ENCODE results near the gene SNED1.

The SNED1 gene

DNA sequence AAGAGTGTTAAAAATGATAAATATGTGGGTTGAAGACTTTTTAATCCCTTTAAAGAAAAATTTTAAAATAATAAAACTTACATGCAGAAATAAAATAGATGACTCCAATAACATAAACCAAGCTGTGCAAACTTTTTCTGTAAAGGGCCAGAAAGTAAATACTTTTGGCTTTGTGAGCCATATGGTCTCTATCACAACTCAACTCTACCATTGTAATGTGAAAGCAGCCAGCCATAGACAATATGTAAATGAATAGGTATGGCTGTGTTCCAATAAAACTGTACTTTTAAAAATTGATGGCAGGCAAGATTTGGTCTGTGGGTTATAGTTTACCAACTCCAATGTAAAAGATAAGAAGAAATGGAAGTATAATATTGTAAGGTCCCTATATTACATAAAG, 45.2 kb downstream of the SNED1 start:
- DNase-seq (ENCODE audit: low read depth in 4 of 4, low spot score in 1 of 4) = no peak

DNA sequence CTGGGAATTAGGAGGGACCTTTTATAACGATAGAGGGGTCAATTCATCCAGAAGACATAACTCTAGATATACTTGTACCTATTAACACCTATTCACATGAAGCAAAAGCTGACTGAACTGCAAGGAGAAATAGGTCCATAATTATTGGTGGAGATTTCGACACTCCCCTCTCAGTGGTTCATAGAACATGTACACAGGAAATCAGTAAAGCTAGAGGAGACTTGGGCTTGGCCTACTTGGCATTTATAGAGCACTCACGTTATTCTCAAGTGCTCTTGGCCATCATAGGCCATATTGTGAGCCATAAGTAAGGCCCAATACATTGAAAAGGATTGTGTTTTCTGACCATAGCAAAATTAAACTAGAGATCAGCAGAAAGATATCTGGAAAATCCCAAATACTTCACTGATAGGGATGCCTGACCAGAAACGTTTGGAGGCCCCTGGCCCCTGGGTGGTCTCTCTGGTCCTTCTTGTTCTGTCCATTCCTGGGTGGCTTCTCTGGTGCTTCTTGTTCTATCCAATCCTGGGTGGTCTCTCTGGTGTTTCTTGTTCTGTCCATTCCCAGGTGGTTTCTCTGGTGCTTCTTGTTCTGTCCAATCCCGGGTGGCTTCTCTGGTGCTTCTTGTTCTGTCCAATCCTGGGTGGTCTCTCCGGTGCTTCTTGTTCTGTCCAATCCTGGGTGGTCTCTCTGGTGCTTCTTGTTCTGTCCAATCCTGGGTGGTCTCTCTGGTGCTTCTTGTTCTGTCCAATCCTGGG, 49.0 kb downstream of the SNED1 start:
- no peak for DNase-seq (ENCODE audit: low read depth in 4 of 4, low spot score in 1 of 4)

- DNase-seq (ENCODE audit: low read depth in 4 of 4, low spot score in 1 of 4) = no peak
Measured at GRCh38 chr2:241048149-241048948, 49.9 kb downstream of the SNED1 start.

GRCh38 chr2:241048949-241049343, 50.5 kb downstream of the SNED1 start:
- DNase-seq (ENCODE audit: low read depth in 4 of 4, low spot score in 1 of 4) = no peak

GRCh38 chr2:241049739-241050623, 51.6 kb downstream of the SNED1 start:
- no peak for DNase-seq (ENCODE audit: low read depth in 4 of 4, low spot score in 1 of 4)

- no peak for DNase-seq (ENCODE audit: low read depth in 4 of 4, low spot score in 1 of 4)
Measured at GRCh38 chr2:241050624-241051577, 52.5 kb downstream of the SNED1 start.

- DNase-seq (ENCODE audit: low read depth in 4 of 4, low spot score in 1 of 4) = no peak
Measured at GRCh38 chr2:241051578-241052487, 53.4 kb downstream of the SNED1 start.

GRCh38 chr2:241052677-241053360, 54.4 kb downstream of the SNED1 start:
- no peak for DNase-seq (ENCODE audit: low read depth in 4 of 4, low spot score in 1 of 4)

DNA sequence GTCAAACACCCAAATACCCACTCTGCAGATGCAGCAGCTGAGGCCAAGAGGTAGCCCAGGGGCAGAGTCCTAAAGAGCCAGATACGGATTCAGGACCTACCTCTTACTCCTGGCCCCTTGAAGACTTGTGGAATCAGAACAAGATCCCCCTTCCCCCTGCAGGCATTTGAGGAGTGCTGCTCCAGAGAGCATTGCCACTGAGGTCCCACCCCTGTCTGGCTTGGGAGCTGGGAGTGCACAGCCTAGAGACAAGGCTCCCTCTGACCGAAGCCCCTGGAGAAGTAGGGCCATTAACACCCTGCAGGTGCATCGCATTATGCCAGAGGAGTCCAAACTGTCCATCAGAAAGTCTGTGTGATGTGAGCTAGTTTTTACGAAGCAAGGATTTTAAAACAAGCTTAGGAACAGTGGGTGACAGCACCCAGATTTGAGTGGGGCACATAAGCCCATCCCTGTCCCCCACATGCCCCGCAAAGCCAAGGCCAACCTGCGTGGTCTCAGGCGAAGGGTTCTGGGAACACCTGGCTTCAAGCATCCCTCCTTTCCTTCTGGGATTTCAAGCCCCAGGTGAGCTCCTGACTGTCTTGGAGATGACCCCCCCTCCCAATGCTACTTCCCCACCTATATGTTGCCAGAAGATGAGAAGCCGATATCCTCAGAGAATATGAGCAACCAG, 55.3 kb downstream of the SNED1 start:
- DNase-seq (ENCODE audit: low read depth in 4 of 4, low spot score in 1 of 4) = no peak

DNA sequence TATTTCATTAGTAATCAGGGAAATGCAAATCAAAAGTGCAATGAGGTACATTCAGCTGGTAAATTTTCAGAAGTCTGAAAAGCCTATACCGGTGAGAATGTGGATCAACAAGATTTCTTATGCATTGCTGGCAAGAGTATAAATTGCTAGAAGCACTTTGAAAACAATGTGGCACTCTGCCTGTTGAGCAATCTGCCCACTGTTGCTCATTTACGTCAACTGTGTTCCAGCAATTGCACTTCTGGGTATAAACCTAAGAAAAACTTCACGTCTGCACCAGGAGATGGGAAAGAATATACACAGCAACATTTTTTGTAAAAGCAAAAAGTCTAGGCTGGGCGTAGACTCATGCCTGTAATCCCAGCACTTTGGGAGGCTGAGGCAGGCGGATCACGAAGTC, 62.9 kb downstream of the SNED1 start:
- no peak for DNase-seq (ENCODE audit: low read depth in 4 of 4, low spot score in 1 of 4)

- DNase-seq (ENCODE audit: low read depth in 4 of 4, low spot score in 1 of 4) = no peak
Measured at GRCh38 chr2:241062389-241063092, 64.1 kb downstream of the SNED1 start.

- DNase-seq (ENCODE audit: low read depth in 4 of 4, low spot score in 1 of 4) = no peak
Measured at GRCh38 chr2:241063093-241063551, 64.7 kb downstream of the SNED1 start.

GRCh38 chr2:241063587-241063986, 65.2 kb downstream of the SNED1 start:
- no peak for DNase-seq (ENCODE audit: low read depth in 4 of 4, low spot score in 1 of 4)

DNA sequence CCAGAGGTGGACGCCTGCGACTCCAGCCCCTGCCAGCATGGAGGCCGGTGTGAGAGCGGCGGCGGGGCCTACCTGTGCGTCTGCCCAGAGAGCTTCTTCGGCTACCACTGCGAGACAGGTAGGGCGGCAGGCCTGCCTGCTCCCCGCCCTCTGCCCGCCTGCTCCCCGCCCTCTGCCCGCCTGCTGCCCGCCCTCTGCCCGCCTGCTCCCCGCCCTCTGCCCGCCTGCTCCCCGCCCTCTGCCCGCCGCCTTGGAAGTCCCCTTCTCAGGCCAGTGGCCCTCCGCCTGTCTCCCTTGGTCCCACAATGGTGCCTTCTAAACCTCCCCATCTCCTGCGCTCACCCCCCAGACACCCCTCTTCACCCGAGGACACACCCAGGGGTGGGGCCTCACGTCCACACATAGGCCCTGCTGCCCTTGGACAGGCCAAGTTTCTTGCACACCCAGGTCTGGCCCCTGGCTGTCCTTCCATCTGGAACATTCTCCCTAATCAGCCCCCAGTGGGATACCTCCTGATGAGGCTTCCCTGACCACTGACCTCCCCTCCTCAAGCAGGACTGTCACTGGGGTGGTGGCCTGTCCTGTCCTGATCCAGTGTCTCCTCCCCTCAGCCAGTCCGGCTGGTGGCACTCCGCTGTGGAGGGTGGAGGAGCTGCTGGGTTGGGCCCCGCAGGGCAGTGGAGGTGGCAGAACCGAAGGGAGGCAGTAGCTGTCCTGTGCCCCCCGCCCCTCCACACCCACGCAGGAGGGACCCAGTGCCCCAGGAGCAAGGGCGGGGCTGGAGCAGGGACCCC, 65.8 kb downstream of the SNED1 start:
- peak in 2 of 4 experiments; percentile 13 to 20 for DNase-seq (ENCODE audit: low read depth in 4 of 4, low spot score in 1 of 4)

GRCh38 chr2:241064802-241065354, 66.5 kb downstream of the SNED1 start:
- no peak for DNase-seq (ENCODE audit: low read depth in 4 of 4, low spot score in 1 of 4)

GRCh38 chr2:241065355-241065803, 67.0 kb downstream of the SNED1 start:
- no peak for DNase-seq (ENCODE audit: low read depth in 4 of 4, low spot score in 1 of 4)

All from stimulated activated CD4-positive, alpha-beta T cell treated with anti-CD3 and anti-CD28 coated beads, Interleukin-1b, Interleukin-23, amount 100 ng/mL, for 24 hours (primary cell).